ENCODE measurements around the gene PDPR. TPM values are rescaled to one million over a fixed set of nuclear protein-coding genes. Genes with fewer than 3 reads are reported as not detected.
"Not testable (repeated sequence)": the region's sequence is repeated elsewhere in the genome, so short reads cannot be mapped to it uniquely, and the experiment has no call there.

Gene PDPR
- polyA plus RNA-seq (2013, experiment 1 of 2; ENCODE audit: insufficient read length), result 12.4 TPM
- polyA plus RNA-seq (2013, experiment 2 of 2; ENCODE audit: insufficient read length), result 13.0 TPM

DNA sequence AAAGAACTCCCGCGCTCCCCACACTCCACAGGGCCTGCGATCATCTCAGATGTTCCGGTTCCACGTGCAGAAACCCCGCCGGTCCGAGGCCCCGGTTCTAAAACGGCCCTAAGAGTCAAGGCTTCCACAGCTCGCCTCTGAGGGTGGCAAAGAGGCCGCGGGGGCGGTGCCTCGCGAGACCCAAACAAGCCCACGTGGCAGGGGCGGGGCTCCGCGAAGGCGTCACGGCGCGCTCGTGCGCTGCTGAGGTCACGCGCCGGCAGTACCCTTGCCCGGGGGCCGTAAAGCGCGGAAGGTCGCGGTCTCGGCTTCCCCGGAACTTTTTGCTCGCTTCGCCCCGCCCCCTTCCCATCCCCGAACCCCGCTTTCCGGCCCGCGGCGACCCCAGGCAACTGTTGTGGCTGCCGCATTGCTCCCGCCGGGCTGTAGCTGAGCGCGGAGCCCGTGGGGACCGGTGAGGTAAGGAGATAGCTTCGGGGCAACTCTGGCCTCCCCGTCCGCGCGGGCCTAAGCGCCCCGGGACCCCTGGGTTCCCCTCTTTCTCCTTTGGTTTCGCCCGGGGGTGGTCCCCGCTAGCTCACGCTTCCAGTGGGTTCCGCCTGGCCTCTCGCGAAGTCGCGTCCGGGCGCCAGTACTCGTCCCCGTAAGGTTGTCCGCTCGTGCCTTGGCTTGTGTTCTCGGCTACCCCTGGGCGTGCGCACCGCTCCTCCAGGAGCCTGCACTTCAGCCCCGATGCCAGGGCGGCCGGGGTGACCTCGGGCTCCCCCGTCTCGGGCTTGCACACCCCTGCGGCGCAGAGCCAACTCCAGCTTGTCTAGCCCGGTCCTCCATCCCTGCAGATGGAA, at the start of gene PDPR:
Gene PDPR (plus strand): TSS at position 351 of the 845 bp plus-strand sequence. CDS start 6,161 bp downstream, outside the sequence.
- peak; percentile 89 for DNase-seq

DNA sequence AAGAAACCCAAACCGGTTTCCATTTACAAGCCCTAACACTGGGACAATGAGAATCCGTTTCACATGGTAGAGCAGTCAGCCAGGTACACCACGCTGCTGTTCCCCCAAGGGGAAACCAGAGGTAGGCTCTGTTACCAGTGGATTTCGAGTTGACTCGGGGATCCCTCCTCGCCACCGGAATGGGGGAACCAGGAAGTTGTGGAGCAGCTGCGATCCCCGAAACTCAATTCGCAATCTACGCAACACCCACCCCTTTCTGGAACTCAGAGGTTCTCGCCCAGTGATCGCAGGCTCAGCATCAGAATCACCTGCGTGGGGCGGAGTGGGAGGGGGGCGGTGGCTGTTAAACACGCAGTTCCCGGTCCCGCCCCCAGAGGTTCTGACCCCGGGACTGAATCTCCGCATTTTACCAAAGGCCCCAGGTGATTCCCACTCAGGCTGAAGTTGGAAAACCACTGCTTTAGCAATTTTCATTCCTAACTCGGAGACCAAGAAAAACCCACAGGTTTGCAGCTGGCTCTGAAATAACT, 49.2 kb upstream of the PDPR start:
- not testable (repeated sequence) for DNase-seq

DNA sequence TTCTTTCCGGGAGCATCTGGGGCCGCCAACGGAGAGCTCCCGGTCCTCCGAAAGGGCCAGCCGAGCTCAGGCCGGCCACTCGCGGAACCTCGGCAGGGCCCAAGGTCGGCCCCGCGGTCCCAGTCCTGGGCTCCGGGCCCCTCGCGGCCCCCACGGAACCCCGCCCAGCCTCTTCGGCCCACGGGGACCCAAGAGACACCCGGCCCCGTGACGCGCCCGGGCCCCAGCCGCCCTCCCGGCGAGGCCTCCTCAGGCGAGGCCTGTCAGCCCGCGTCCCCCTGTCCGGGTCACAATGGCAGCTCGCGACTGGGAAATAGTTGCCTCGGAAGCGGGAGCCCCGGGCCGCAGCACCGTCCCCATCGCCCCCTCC, 48.8 kb upstream of the PDPR start:
- not testable (repeated sequence) for DNase-seq

DNA sequence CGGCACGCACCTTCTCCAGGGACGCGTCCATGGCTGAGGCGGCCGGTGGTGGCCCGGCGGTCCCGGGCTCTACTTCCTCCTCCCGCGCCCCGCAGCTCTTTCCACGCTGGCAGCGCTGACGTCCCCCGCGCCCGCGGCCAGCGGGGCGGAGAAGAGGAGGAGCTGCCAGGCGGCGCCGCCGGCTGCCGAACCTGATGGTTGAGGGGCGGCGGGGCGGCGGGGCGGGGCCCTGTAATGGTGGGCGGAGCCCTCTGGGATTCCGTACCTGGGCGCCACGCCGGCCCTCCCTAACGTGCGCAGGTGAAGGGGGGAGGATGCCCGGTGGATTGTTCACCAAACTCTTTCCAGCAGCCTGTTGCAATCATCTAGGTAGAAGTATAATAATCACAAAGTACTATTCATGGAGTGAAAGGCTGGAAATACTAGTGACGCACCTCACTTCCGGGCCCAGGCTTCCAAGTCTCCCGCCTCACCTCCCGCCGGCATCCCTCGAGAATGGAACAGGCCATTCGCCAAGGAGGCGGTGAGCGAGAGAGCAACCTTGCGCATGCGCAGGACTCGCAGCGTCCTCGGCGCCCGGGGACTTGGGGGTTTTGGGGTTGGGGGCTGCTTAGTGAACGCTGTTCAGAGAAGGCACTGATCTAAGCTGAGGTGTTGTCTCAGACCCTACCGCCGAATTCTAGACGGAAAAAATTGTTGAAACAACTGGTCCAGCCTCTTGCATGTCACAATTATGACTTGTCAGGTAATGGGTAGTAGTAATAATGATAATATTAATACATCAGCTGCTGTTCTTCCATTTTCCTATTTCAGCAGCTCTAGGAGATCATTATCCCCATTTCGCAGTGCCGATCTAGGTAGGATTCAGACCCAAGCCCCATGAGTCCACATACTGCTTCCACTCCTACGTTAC, 48.1 kb upstream of the PDPR start:
- peak; percentile 86 for DNase-seq

DNA sequence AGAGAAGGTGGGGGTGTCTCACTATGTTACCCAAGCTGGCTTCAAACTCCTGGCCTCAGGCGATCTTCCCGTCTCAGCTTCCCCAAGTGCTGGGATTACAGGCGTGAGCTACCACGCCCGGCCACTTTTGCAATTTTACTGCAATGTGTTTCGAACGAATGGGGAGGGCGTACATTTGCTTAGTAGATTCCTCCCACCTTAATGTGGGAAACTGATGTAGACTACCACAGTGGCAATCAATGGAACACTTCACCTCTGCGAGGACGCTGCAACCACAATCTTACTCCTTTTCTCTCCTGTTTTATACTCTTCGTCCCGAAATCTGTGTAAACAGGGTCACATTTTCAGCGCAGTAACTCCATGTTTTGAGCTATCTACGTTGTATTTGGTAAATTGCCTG, 47.4 kb upstream of the PDPR start:
- not testable (repeated sequence) for DNase-seq

DNA sequence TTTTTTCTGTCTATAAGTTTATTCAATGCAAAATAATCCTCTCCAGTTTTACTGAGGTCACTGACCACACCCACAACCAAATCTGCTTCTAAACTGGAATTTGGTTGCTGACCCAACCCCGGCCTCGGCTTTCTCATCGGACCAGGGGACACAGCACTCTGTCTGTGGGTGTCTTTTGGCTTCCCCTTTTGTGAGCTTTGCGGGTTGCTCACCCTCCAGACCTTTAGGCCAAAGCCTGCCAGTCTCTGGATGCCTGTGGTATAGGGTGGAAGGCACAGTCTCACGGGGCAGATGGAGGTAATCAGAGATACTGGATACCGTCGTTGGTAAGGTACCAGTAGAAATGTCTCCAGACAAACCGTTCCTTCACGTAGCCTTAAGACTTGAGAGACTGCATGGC, 35.1 kb upstream of the PDPR start:
- not testable (repeated sequence) for DNase-seq

DNA sequence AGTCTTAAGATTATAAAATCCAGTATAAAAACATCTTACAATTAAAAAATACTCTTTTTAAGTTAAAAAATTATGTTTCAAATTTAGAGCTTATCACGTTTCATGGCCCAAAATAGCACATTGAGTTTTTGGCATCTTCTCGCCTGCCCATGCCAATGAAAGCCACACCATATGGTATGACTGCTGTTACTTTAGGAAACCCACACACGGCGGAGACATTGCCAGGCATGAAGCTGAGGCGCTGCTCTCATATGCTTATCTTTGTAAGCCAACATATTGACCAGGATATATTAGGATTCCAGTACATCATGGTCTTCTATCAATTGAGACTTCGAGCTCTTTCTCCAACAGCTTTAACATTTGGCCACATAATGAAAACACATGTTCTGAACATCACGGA, 32.9 kb upstream of the PDPR start:
- DNase-seq, result not testable (repeated sequence)

DNA sequence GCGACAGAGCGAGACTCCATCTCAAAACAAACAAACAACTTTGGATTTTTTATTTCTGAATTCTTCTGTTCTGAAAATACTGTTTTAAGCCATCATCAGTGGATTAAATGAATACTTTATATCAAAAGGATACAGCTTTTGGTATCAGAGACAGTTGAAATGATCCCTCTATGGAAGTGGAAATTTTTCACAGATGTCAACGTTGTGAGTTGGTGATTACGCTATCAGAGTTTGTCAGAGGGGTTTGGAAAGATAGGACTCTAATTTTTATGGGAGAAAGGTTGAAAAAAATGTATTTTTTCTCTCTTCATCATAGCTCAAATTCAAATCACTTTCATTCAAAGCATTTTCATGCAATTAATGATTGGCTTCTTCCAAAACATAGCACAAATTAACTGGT, 30.2 kb upstream of the PDPR start:
- not testable (repeated sequence) for DNase-seq

DNA sequence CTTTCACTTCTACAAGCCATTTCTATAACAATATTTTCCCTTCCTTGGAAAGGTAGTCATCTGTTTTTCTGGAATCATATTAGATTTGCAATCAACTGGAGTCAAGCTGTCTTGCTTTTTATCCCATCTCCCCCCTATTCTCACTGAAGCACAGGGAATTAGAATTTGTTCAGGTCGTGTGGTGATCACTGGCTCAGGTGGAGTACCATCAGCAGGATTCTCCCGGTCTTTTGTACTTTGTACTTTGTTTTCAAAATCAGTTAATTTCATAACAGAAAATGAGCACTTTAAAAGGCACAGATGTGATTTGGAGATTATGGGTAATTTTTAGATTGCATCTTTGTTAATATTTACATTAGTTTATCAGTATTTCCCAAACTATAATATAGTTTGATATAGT, 26.0 kb upstream of the PDPR start:
- DNase-seq, result not testable (repeated sequence)

DNA sequence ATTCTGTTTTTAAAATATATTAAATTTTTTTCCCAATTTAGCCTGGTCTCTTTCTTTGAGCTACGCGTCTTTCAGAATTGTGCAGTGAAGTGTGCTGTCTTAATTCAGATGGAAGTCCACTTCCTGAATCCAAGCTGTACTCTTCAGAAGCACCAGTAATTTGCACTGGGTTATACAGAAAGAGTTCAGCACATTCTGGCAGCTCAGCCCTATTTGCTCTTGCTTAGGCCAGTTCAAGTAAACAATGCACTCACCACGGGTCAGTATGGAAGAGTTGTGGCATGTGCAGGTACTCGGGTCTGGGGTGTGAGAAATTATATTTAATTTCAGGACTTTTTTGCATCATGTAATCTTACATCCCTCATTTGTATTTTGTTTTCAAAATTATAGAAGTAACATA, 25.3 kb upstream of the PDPR start:
- DNase-seq, result not testable (repeated sequence)

DNA sequence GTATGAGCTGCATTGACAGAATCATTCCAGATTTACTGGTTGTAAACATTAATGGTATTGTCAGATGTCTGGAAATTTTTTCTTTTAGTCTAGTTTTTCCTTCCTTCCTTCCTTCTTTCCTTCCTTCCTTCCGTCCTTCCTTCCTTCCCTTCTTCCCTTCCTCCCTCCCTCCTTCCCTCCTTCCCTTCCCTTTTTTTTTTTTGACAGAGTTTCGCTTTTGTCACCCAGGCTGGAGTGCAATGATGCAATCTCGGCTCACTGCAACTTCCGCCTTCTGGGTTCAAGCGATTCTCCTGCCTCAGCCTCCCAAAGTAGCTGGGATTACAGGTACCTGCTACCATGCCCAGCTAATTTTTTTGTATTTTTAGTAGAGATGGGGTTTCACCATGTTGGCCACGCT, 24.8 kb upstream of the PDPR start:
- DNase-seq, result not testable (repeated sequence)

DNA sequence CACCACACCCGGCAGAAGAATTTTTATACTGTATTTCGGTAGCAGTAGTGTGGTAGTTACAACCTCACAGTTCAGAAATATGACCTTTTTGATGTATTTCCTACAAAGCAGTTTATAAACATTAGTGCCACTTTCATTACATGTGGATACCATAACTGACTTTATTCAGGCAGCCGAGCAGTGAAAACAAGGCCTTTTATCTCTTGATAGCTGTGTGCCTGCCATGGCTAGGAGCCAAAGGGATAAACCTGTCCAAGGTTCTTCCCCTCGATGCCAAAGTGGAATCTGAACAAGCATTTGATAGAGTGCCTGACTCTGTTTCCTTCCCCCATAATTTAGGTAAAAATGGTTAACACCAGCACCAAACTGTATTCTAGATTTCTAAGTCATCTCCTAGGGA, 23.0 kb upstream of the PDPR start:
- not testable (repeated sequence) for DNase-seq

DNA sequence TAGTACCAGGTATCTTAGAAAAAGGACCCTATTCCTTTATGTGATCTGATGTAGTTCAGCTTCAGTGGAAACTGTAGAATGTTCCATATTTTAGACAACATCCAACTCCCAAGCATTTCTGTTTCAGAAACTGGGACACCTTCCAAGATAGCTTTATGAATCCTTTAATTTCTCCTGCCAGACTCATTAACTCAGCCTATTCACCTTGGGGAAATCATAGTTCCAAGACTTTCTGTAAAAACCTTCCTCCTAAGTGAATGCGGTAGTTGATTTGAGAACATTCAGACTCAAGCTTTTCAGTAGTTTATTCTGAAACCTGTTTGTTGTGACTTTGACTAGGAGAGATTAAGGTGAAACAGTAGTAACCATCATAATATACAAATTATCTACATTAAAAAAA, 20.0 kb upstream of the PDPR start:
- not testable (repeated sequence) for DNase-seq

DNA sequence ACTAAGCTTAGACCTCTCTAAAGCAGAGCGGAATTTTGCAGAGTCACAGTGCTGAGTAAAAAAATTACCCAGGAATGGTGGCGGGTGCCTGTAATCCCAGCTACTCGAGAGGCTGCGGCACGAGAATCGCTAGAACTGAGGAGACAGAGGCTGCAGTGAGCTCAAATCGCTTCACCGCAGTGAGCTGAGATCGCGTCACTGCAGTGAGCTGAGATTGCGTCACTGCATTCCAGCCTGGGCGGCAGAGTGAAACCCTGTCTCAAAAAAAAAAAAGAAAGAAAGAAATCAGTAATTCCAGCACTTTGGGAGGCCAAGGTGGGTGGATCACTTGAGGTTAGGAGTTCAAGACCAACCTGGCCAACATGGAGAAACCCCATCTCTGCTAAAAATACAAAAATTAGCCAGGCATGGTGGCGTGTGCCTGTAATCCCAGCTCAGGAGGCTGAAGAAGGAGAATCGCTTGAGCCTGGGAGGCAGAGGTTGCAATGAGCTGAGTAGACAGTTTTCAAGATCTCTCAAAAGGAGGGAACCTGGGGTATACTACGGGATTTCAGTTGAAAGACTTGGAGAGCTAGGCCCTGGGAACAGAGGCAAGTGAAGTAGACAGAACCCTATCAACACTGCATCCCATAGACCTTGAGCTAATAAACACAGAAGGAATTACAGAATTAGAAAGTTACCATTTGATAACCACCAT, 4.4 kb upstream of the PDPR start:
- peak; percentile 14 for DNase-seq

DNA sequence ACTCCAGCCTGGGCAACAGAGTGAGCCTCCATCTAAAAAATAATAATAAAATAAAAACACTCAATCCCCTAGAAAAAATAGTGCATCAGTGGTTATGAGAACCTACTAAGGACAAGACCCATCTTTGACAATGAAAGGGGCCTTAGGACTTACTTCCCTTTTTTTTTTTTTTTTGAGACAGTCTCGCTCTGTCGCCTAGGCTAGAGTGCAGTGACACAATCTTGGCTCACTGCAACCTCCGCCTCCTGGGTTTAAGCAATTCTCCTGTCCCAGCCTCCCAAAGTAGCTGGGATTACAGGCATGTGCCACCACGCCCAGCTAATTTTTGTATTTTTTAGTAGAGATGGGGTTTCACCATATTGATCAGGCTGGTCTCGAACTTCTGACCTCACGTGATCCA, 2.0 kb upstream of the PDPR start:
- not testable (repeated sequence) for DNase-seq

DNA sequence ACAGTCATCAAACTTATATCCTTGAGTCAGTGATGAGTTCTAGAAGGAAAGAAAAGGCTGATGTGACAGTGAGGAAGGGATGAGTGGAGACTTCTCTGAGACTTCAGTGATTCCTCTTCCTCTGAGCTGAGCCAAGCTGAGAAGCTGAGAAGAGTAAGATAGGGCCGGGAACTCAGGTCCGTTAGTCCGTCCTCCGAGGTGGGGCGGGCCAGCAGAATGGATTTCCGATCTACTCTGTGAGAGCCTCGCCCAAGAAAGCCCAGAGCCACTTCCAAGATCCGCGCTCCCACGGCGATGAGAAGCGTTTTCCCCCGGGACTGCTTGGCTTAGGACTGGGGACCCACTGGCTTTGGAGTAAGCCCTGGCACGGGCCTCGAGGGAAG, 542 bp upstream of the PDPR start:
- DNase-seq, result not testable (repeated sequence)

DNA sequence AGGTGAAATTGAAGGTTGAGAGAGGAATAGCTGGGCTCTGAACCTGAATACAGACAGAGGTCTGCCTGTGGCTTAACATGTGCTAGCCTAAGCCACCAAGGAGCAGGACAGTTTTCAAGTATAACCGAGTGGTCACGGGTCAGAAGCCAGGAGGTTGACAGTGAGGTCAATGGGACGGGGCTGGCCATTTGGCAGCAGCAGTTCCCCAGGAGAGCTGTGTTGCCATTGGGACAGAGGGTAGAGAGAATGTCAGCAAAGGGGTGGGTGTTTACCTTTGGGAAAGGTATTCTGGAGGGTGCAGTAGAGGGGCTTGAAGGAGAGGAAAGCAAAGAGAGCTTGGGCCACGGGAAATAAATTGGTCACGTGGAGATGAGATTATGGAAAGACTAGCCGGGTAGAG, 4.2 kb downstream of the PDPR start:
- not testable (repeated sequence) for DNase-seq

DNA sequence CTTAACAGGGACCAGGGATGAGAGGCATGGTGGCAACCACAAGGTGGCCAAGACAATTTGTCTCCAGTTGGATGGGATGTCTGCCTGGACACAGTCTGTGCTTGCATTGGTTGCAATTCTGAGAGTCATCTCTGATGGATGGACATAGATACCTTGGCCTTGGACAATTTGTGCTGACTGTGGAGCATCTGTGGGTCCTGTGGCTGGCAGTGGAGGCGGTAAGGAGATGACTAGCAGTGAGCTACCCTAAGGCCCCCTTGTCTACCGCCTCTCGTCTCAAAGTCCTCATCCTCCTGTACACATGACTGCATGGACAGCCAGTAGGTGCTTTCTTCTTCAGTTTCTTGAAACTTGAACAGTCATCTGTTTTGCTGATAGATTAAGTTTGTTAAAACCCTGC, 4.6 kb downstream of the PDPR start:
- not testable (repeated sequence) for DNase-seq

DNA sequence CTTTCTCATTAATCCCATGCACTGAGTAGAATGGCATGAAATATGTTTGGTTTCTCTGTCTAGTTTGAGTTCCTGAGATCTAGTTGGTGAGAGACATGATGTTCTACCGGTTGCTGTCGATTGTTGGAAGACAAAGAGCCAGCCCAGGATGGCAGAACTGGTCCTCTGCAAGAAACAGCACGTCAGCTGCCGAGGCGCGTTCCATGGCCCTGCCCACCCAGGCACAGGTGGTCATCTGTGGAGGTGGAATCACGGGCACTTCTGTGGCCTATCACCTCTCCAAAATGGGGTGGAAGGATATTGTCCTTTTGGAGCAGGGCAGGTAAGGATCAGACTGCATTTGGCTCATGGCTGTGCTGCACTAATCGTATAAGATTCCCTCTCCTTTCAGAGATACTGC, 6.3 kb downstream of the PDPR start:
- DNase-seq, result not testable (repeated sequence)

DNA sequence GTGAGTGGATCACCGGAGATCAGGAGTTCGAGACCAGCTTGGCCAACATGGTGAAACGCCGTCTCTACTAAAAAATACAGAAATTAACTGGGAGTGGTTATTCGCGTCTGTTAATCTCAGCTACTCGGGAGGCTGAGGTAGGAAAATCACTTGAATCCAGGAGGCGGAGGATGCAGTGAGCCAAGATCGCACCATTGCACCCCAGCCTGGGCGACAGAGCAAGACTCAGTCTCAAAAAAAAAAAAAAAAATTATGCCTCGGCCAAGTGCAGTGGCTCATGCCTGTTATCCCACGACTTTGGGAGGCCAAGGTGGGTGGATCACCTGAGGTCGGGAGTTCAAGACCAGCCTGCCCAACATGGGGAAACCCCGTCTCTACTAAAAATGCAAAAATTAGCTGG, 9.7 kb downstream of the PDPR start:
- DNase-seq, result not testable (repeated sequence)

DNA sequence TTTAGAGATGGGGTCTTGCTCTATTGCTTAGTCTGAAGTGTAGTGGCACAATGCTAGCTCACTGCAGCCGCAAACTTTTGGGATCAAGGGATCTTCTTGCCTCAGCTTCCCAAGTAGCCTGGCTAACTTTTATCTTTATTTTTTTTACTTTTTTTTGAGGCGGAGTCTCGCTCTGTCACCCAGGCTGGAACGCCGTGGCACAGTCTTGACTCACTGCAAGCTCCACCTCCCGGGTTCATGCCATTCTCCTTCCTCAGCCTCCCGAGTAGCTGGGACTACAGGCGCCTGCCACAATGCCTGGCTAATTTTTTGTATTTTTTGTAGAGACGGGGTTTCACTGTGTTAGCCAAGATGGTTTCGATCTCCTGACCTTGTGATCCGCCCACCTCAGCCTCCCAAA, 12.1 kb downstream of the PDPR start:
- not testable (repeated sequence) for DNase-seq

DNA sequence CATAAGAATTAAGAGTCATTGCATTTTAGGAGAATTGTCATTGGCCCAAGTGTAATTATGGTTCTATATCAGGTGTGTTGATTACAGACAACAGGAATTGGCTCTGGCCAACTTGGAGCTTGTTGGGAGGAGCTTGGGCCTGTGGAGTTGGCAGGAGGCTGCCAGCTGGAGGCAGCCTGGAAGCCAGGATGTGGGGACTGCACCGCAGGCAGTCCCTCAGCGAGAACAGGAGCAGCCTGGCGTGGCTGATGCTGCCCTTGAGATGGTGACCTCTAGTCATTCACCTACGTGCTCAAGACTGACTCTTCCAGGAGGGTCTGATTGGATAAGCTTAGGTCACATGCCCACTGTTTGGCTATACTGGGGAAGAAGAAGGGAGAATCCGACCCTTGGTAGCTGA, 13.6 kb downstream of the PDPR start:
- DNase-seq, result not testable (repeated sequence)

All from fibroblast of skin of scalp (primary cell).